Stimulated activated CD4-positive, alpha-beta T cell treated with anti-CD3 and anti-CD28 coated beads, Interleukin-1b, Interleukin-23, amount 100 ng/mL, for 48 hours (primary cell): ENCODE data around the gene DMXL1.
A peak's percentile ranks its signal among the peaks of the same experiment; 100 is the strongest.

Source experiments
- DNase-seq: peaks from one replicate; pipeline ENCODE4 v3.0.0-alpha.2; 2020

The DMXL1 gene

DNA sequence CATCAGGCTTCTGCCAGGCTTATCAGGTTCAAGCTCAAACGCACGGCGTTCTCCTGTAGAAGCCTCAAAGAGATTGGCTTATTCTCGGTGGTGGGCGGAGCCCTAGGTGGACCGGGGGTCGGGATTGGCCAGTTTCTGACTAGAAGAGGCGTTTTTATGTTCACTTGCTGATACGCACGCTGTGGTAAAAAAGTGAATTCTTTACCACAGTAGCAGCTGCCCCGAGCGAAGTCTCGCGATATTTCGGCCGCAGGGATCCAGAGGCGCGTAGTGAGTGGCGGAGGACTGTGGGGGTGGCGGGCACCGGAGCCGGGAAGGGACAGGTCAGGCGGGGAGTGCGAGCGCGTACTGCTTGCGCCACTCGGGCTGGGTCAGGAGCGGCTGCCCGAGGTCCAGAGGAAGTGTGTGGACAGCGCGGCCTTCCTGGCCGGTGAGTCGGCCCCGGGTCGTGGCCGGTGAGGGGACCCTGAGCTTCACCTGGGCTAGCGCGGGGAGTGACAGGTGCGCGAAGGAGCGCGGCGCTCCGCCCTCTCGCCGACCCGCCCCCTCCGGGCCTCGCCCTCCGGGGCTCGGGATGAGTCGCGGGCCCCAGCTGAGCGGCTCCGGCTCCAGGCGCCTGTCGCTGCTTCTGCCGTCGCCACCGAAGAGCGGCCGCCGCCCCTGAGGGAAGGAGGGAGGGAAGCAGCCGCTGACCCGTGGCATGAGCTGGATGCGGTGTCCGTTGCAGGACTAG is at the start of gene DMXL1:
TSS of gene DMXL1 (plus strand) at position 260 of the 733 bp plus-strand sequence. CDS start 483 bp downstream, outside the sequence.
- DNase-seq: peak; percentile 99

GRCh38 chr5:119021149-119021732 is 49.6 kb upstream of the DMXL1 start:
- DNase-seq: no peak

- DNase-seq: no peak
These were observed 48.7 kb upstream of the DMXL1 start for GRCh38 chr5:119022017-119022745.

GRCh38 chr5:119022773-119023172 is 48.1 kb upstream of the DMXL1 start:
- DNase-seq: no peak

DNA sequence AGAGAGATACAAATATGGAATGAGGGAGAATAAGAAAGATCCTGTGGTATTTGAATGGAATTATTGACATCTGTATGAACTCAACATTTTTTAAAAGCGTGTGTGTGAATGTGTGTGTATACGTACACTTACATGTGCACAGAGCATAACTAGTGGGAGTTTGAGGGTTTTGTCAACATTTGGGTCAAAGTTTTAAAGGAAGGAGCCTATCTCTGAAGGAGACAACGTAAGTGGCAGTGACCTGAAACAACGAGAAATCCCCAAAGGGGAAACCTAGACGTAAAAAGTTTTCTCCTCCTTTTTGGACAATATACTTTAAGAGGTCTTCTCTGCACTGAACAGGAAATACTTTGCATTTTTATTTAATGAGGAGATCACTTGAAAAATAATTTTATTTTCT is 42.3 kb upstream of the DMXL1 start:
- DNase-seq: no peak

- DNase-seq: no peak
These were observed 39.6 kb upstream of the DMXL1 start for GRCh38 chr5:119031011-119031886.

DNA sequence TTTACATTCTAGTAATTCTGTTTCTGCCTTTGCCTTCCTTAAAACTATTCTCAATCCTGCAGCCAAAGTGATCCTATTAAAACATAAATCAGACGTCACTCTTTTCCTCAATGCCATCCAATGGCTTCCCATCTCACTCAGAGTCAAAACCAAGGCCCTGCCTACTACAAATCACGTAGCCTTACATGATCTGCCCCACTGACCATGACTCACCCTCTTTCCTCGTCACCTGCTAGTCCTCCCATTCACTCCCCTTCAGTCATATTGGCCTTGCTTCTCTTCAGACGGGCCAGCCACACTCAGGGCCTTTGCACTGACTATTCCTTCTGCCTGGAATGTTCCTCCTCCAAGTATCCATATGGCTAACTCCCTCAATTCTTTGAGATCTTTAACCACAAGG is 39.0 kb upstream of the DMXL1 start:
- peak; percentile 45 for DNase-seq

DNA sequence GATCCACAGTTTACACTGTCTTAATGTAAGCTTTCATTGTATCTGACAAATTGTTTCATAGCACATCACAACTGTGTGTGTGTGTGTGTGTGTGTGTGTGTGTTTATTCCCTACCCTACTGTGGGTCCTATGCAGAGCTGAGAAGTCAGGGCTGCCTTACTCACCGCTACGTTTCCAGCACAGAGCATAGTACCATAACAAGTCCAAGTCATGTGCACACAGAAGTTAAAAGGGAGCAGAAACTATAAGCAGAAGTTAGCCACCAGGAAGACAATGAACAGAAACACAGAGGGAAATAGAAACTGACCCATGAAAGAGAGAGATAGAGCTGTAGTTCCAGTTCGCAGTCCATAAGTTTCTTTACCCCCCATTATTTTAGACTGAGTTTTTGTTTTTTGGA is 38.2 kb upstream of the DMXL1 start:
- DNase-seq: no peak

GRCh38 chr5:119033135-119033534 is 37.8 kb upstream of the DMXL1 start:
- no peak for DNase-seq

- no peak for DNase-seq
These were observed 34.7 kb upstream of the DMXL1 start for GRCh38 chr5:119036101-119036762.

DNA sequence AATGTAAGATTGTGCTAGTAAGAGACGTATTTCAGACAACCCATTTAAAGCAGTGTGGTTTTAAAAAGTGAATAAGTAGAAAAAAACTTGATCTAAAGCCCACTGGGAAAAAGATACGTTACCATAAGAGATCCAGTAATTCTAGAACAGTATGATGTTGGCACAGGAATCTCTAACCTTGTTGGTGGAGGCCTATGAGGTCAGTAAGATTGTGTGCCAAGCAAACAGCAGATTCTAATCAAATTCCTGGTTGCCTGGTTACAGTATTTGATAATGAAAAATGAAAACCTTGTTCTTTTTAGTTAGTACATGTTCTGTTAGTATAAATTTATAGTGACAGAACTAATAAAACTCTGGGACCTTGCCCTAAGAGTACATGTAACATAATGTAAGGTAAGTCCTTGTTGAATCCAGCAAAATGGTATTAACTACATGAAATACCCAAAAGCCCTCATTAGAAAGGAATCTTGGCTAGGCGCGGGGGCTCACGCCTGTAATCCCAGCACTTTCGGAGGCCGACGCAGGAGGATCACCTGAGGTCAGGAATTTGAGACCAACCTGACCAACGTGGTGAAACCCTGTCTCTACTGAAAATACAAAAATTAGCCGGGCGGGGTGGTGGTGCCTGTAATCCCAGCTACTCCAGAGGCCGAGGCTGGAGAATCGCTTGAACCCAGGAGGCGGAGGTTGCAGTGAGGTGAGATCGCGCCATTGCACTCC is 33.2 kb upstream of the DMXL1 start:
- DNase-seq: no peak

GRCh38 chr5:119048246-119048645 is 22.6 kb upstream of the DMXL1 start:
- no peak for DNase-seq

GRCh38 chr5:119049824-119050449 is 20.9 kb upstream of the DMXL1 start:
- no peak for DNase-seq

DNA sequence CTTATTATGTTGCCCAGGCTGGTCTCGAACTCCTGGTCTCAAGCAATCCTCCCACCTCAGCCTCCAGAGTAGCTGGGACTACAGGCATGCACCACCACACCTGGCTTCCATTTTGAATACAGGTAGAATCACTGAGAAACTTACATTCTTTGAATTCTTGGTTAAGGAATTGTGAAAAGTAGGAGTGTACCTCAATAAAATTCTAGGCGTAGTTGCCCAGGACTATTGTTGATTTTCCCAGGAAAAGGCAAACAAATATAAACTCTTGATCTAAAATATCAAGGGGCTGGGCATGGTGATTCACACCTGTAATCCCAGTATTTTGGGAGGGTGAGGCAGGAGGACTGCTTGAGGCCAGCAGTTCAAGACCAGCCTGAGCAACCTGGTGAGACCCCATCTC is 16.8 kb upstream of the DMXL1 start:
- no peak for DNase-seq

GRCh38 chr5:119055294-119055693 is 15.6 kb upstream of the DMXL1 start:
- no peak for DNase-seq

DNA sequence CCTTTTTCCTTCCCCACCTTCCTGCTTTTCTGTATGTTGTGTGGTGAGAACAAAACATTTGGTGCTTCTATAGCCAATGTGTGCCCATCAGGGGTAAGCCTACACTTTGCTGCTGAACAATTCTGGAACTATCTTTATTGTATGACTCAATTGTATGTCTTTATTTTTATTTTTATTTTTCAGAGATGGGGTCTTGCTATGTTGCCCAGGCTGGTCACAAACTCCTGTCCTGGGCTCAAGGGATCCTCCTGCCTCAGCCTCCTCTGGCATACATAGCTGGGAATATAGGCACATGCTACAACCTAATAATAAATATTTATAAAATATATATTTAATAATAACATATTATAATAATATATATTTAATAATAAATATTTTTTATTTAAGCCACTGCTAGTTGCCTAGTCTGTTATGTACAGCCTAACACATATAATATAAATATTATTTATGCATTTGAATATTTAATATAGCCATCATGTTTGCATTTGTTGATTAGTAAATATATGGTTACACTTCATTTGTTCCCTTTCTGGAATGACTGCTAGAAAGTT is 11.8 kb upstream of the DMXL1 start:
- DNase-seq: no peak

- DNase-seq: no peak
These were observed 11.1 kb upstream of the DMXL1 start for GRCh38 chr5:119059740-119060255.

DNA sequence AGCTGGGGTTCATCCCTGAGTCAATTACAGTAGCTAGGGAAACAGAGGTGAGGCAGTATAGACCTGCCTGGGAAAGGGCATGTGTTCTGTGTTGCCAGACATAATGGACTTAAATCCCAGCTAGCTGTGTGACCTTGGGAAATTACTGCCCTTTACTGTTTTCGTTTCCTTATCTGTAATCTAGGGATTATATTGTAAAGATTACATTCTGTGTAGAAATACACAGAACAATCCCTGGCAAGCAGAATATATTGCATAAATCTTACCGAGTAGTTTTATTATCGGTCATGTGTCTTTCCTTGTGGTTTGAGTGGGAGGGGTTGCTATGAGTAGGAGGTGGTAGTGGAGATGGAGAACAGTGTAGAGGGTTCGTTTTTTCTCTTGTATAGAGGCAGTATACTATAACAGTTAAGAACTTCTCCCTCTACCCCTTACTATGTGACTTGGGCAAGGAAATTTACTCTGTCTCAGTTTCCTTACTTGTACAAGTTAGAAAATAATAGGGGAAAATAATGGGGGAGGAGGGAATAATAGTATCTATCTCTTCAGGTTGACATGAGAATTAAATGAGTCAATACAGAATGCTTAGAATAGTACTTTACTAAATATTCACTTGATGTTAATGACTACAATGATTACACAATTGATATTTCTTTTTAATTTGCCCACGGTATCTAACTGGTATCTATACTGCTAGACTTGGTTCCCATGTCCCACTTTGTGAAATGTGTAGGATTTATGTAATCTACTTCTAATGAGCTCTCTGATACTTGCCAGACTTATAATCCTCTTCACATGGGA is 7.1 kb upstream of the DMXL1 start:
- peak; percentile 9 for DNase-seq

- DNase-seq: no peak
These were observed 3.4 kb upstream of the DMXL1 start for GRCh38 chr5:119067450-119067849.

GRCh38 chr5:119070578-119070827 is 384 bp upstream of the DMXL1 start:
- no peak for DNase-seq
